ENCODE data around the gene DHRS9. TPM values are rescaled to one million over a fixed set of nuclear protein-coding genes. Genes with fewer than 3 reads are reported as not detected.
"Not testable (repeated sequence)": the region's sequence is repeated elsewhere in the genome, so short reads cannot be mapped to it uniquely, and the experiment has no call there.

DHRS9 gene
- polyA plus RNA-seq, 1 donor, result 0.68 TPM

- not testable (repeated sequence) for DNase-seq
These were observed 67.1 kb downstream of the DHRS9 start for GRCh38 chr2:169136428-169136827.

- DNase-seq, result no peak
These were observed 67.6 kb downstream of the DHRS9 start for GRCh38 chr2:169136885-169137534.

- no peak for DNase-seq
These were observed 68.6 kb downstream of the DHRS9 start for GRCh38 chr2:169137924-169138323.

- no peak for DNase-seq
These were observed 69.8 kb downstream of the DHRS9 start for GRCh38 chr2:169139145-169139544.

GRCh38 chr2:169139993-169140767 lies 70.8 kb downstream of the DHRS9 start:
- no peak for DNase-seq

GRCh38 chr2:169141713-169142352 lies 72.5 kb downstream of the DHRS9 start:
- peak; percentile 34 for DNase-seq

- DNase-seq, result no peak
These were observed 74.6 kb downstream of the DHRS9 start for GRCh38 chr2:169143998-169144397.

Other genes starting within 250 kb of the DHRS9 start
- gene SPC25, start 179.1 kb upstream of the DHRS9 start, polyA plus RNA-seq (ENCODE audit: insufficient read length), result 28.9 TPM
- gene G6PC2, start 168.3 kb upstream of the DHRS9 start, polyA plus RNA-seq (ENCODE audit: insufficient read length), result 0.08 TPM
- gene ABCB11, start 38.2 kb upstream of the DHRS9 start, polyA plus RNA-seq (ENCODE audit: insufficient read length), result 0.10 TPM

Data from left kidney (tissue), 2 donors.